A673 (cell line): ENCODE data around the gene TRIM52. TPM values are rescaled to one million over a fixed set of nuclear protein-coding genes. Genes with fewer than 3 reads are reported as not detected.
"Not testable (repeated sequence)": the region's sequence is repeated elsewhere in the genome, so short reads cannot be mapped to it uniquely, and the experiment has no call there.

Source experiments
- BruUV-seq: library from RNA; stranded (reverse); fragments of 400-500 nt; replicated peaks from 2 replicates; lab custom pipeline; 2021; lab: Mats Ljungman, UMichigan
- CTCF ChIA-PET: fragments of 300-600 bp; sonication (Branson Sonifier 250); formaldehyde crosslinking; loops from one replicate; lab custom pipeline; 2022; ENCODE audit warnings: antibody characterized with exemption; lab: Charles Lee
- POLR2A ChIA-PET: fragments of 300-600 bp; sonication (Branson Sonifier 250); formaldehyde crosslinking; loops from one replicate; lab custom pipeline; 2022; ENCODE audit warnings: antibody characterized with exemption; ENCODE audit not compliant: low non-redundant PET; lab: Charles Lee
- DNase-seq: peaks from one replicate; pipeline ENCODE4 v3.0.0-alpha.2; 2015; ENCODE audit warnings: low spot score
- H3K27ac ChIP-seq: fragments of 200-600 bp; sonication (generic); 2 replicates; pipeline ENCODE4 v1.5.1; 2016; ENCODE audit warnings: mixed run types, low read depth, mild to moderate bottlenecking, mixed read lengths, antibody characterized with exemption, low read length; ENCODE audit not compliant: poor library complexity, severe bottlenecking
- H3K27me3 ChIP-seq: fragments of 200-600 bp; sonication (generic); replicated peaks from 2 replicates; pipeline ENCODE4 v1.6.1; 2017; ENCODE audit warnings: mixed run types, low read depth, mild to moderate bottlenecking, mixed read lengths, antibody characterized with exemption, low read length; ENCODE audit not compliant: insufficient read depth, poor library complexity
- H3K36me3 ChIP-seq: fragments of 200-600 bp; sonication (generic); 2 replicates; pipeline ENCODE4 v1.6.1; 2016; ENCODE audit warnings: mixed run types, mild to moderate bottlenecking, mixed read lengths, antibody characterized with exemption, low read length; ENCODE audit not compliant: insufficient read depth, poor library complexity, severe bottlenecking
- H3K4me1 ChIP-seq: fragments of 200-600 bp; sonication (generic); 2 replicates; pipeline ENCODE4 v1.6.1; 2017; ENCODE audit warnings: mixed run types, mild to moderate bottlenecking, mixed read lengths, antibody characterized with exemption, low read length; ENCODE audit not compliant: insufficient read depth, poor library complexity, severe bottlenecking
- H3K4me3 ChIP-seq: fragments of 200-600 bp; sonication (generic); 2 replicates; pipeline ENCODE4 v1.5.1; 2016; ENCODE audit warnings: low read depth, mixed run types, mild to moderate bottlenecking, mixed read lengths, low read length; ENCODE audit not compliant: poor library complexity, severe bottlenecking
- H3K9me3 ChIP-seq: fragments of 200-600 bp; sonication (generic); 2 replicates; pipeline ENCODE4 v1.6.1; 2016; ENCODE audit warnings: mixed run types, low read depth, mild to moderate bottlenecking, mixed read lengths, antibody characterized with exemption, low read length; ENCODE audit not compliant: poor library complexity, severe bottlenecking
- EZH2 ChIP-seq: fragments of 200-600 bp; sonication (generic); IDR thresholded peaks from 2 replicates; pipeline ENCODE4 v1.6.1; 2017; ENCODE audit warnings: borderline replicate concordance, low read depth, mild to moderate bottlenecking, mixed read lengths, antibody characterized with exemption, low read length; ENCODE audit not compliant: poor library complexity, severe bottlenecking
- intact Hi-C: fragments of 100-400 bp; cut with micrococcal nuclease; formaldehyde crosslinking; loops from one replicate; pipeline ENCODE4 v1.10.0; 2022; ENCODE audit not compliant: unreplicated experiment
- total RNA-seq: library from RNA; stranded (reverse); gene quantifications from 2 replicates; pipeline ENCODE4 v1.2.3, GENCODE V29; 2021
- TF ChIP-seq, protein P1 (sequence below): fragments of 300-800, 200-600 bp; sonication (generic); conservative IDR thresholded peaks from 2 replicates; pipeline ENCODE4 v1.5.1; 2017; ENCODE audit warnings: low read depth, mild to moderate bottlenecking, antibody characterized with exemption, low read length, moderate library complexity, mixed read lengths

Gene TRIM52
- total RNA-seq, 1 experiment from 2014 or later: 7.3 TPM

DNA sequence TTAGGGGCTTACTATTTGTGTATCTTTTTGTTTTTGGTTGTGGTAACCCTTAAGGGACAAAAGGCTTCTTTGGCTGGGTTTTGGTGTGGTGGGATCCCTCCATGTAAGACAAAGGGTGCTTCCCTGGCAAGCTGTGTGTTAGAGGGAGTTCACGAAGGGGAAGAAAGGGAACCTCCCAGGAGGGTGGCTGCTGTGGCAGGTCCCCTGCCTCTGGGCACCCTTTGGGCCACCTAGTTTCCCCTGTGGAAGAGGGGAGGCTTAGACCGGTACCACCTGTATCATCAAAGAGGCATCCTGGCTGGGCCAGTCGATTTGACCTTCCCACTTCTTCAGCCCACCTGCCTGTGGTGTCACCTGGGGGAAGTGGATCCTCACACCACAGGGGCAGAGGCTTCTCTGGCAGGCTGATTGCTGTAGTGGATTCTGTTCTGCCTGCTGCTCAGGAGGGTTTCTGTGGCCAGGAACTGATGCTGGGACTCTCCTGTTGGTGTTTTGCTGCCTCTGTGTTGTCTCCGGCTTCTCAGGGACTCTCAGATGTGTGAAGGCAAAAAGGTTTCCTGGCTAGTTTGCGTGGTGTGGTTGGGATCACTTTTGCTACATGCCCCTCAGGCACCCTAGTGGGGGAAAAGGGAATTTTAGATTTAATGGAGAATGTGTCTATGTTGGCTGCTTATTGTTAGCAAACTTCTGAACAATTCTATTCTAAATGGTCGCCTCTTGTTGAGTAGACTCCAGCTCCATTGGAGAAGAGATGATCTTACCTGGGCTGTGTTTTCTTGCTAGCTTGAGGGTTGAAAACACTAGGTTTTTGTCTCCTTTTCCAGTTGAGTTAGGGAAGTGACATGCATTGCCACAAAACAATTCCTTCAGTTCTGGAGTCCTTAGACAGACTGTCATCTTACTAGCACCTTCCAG lies 23.2 kb upstream of the TRIM52 start:
- POLR2A ChIA-PET, H3K27me3 ChIP-seq, H3K4me3 ChIP-seq, DNase-seq, CTCF ChIA-PET, H3K4me1 ChIP-seq, H3K27ac ChIP-seq, H3K9me3 ChIP-seq, BruUV-seq, H3K36me3 ChIP-seq, intact Hi-C loops: not testable (repeated sequence)
- TF ChIP-seq, protein P1, sequence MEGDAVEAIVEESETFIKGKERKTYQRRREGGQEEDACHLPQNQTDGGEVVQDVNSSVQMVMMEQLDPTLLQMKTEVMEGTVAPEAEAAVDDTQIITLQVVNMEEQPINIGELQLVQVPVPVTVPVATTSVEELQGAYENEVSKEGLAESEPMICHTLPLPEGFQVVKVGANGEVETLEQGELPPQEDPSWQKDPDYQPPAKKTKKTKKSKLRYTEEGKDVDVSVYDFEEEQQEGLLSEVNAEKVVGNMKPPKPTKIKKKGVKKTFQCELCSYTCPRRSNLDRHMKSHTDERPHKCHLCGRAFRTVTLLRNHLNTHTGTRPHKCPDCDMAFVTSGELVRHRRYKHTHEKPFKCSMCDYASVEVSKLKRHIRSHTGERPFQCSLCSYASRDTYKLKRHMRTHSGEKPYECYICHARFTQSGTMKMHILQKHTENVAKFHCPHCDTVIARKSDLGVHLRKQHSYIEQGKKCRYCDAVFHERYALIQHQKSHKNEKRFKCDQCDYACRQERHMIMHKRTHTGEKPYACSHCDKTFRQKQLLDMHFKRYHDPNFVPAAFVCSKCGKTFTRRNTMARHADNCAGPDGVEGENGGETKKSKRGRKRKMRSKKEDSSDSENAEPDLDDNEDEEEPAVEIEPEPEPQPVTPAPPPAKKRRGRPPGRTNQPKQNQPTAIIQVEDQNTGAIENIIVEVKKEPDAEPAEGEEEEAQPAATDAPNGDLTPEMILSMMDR: peak; percentile 20; the same call in 1 of the 2 replicates

DNA sequence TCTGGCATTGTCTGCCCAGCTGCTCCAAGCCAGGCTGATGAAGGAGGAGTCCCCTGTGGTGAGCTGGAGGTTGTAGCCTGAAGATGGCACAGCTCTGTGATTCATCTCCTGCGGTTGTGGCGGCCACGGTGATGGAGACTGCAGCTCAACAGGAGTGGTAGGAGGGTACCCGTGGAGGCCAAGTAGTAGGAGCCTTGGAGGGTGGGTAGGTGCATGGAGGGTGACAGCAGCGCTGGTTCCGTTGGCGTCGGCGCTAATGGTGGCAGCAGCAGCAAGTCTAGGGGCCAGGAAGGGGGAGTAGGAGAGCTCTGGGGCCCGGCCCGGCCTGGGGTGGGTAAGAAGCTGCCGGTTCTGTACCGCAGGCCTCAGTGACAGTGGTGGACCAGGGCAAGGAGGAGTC lies 22.4 kb upstream of the TRIM52 start:
- H3K27me3 ChIP-seq: no peaks in the 10 kb centered on the region
- no peak overlapping the region for H3K4me3 ChIP-seq
- H3K9me3 ChIP-seq: no peaks in the 10 kb centered on the region
- H3K27ac ChIP-seq: no peak overlapping the region
- DNase-seq: no peak
- BruUV-seq: no TSS peak
- ChIA-PET CTCF (no interaction called here), POLR2A (no interaction called here)
- no peaks in the 10 kb centered on the region for H3K4me1 ChIP-seq
- intact Hi-C loops: no loop called here
- no peaks in the 10 kb centered on the region for H3K36me3 ChIP-seq
- no peak for TF ChIP-seq EZH2
- TF ChIP-seq, protein P1: no peak

DNA sequence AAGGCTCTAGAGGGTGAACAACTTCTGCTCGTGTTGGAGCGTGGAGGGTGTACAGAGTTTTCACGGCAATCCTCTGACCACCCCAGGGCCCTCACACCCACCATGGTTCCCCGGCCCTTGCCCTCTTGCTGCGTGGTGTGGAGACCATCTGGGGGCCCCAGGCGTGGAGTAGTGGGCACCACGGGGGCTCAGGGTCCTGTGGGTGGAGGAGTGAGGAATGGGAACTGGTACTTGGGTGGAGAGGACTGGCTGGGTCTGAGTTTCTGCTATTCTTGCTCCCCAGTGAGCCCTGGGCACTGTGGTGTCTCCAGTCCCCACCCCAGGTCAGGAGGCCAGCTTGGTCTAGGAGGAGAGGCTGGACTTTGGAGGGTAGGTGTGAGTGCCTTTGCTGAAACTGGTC lies 21.9 kb upstream of the TRIM52 start:
- ChIA-PET POLR2A (no interaction called here), CTCF (no interaction called here)
- Histone ChIP-seq H3K36me3 (no peaks in the 10 kb centered on the region), H3K27me3 (no peaks in the 10 kb centered on the region), H3K9me3 (no peaks in the 10 kb centered on the region), H3K4me3 (no peak overlapping the region), H3K27ac (no peak overlapping the region), H3K4me1 (no peaks in the 10 kb centered on the region)
- no TSS peak for BruUV-seq
- intact Hi-C loops: no loop called here
- TF ChIP-seq EZH2: no peak
- TF ChIP-seq, protein P1: no peak
- DNase-seq: no peak

DNA sequence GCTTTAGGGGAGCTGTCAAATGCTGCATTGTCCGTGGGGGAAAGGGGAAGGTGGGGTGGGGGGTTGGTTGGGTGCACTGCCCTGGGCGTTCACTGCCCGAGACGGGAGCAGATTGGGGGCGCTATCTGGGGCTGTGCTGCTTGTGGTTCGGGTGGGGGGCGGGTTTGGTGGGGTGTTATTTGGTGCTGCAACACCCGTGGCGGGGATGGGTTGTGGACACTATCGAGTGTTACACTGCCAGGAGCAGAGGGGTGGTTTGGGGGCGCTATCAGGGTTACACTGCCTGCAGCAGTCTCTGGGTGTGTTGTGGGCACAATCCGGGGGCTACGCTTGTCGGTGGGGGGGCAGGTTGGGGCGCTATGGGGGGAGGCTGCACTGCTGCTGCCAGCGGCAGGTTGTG lies 21.5 kb upstream of the TRIM52 start:
- intact Hi-C loops, POLR2A ChIA-PET, H3K4me3 ChIP-seq, H3K27ac ChIP-seq, H3K36me3 ChIP-seq, CTCF ChIA-PET, H3K4me1 ChIP-seq, BruUV-seq, DNase-seq, H3K9me3 ChIP-seq, H3K27me3 ChIP-seq: not testable (repeated sequence)
